ENCODE data around the gene PIP5KL1.
"Not testable (repeated sequence)": the region's sequence is repeated elsewhere in the genome, so short reads cannot be mapped to it uniquely, and the experiment has no call there.

Gene PIP5KL1

DNA sequence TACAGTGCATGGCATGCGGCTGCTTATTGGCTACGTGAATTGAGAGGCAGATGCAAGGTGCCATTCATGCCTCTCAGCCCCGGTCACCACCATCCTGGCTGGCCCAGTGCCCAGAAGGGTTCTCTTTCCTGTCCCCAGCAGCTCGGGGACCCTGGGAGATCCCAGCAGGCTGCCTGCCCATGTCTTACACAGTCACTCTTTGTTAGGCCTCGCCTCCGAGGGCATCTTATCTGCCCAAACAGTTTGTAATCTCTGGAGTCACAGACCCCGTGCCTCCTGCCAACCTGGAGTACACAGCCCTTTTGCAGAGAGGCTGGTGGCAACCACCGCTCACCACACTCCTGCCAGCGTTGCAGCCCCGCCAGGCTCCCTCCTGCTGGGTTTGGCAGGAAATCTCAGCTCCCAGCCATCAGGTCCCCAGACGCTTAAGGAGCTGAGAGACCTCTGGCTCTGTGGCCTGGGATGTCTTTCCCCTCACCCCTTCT is 46.1 kb downstream of the PIP5KL1 start:
- no peak for DNase-seq (ENCODE audit: extremely low read depth, low read depth)
- no peak for TF ChIP-seq CTCF (IDR thresholded peaks at IDR 0.05; ENCODE audit: low read depth, low read length)

DNA sequence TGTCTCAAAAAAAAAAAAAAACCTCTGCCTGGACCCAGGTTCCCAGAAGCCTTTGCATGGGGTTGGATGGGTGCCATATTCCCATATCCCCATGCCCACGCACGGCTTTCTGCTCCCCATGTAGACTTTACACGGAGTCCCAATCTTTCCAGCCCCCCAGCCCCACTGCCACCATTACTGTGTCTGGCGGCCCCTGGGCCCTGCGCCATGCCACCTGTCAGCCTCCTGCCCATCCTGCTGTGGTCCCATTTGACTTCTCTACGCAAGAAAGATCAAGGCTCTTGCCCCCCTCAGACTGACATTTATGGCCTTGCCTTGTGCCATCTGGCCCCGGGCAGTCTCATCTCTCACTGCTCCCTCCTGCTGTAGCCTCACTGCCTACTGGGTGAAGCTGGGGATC is 46.6 kb downstream of the PIP5KL1 start:
- no peak for TF ChIP-seq CTCF (IDR thresholded peaks at IDR 0.05; ENCODE audit: low read depth, low read length)
- DNase-seq (ENCODE audit: extremely low read depth, low read depth), result no peak

- DNase-seq (ENCODE audit: extremely low read depth, low read depth), result not testable (repeated sequence)
Observed at GRCh38 chr9:127881715-127882114, 48.9 kb downstream of the PIP5KL1 start.

GRCh38 chr9:127880143-127880542 is 50.4 kb downstream of the PIP5KL1 start:
- TF ChIP-seq CTCF (IDR thresholded peaks at IDR 0.05; ENCODE audit: low read depth, low read length), result no peak
- DNase-seq (ENCODE audit: extremely low read depth, low read depth), result no peak

DNA sequence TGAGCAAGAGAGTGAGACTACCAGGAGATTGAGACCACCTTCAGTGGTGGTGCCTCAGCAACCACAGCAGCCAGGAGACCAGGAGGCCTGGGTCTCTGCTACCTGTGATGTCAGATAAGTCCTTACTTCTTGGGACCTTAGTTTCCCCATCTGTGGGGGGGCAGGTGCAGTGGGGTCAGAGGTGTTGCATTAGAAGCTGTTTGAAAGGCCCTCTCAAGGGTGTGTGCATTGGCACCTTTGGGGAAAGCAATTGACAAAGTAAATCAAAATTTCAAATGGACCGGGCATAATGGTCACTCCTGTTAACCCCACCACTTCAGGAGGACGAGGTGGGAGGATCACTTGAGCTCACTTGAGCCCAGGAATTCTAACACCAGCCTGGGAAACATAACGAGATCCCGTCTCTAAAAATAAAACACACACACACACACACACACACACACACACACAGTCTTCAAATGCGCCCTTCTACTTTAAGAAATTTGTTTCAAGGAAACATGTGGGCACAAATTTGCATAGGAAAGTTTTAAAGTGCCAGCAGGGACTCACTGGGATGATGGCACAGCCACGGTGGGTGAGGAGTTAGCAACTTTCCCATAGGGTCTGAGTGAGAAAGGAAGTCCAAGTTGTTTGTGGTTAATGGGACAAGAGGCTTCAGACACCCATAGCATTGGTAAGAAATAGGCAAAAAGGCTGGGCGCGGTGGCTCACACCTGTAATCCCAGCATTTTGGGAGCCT is 51.8 kb downstream of the PIP5KL1 start:
- no peak for DNase-seq (ENCODE audit: extremely low read depth, low read depth)
- TF ChIP-seq CTCF (IDR thresholded peaks at IDR 0.05; ENCODE audit: low read depth, low read length), result no peak

- no peak for TF ChIP-seq CTCF (IDR thresholded peaks at IDR 0.05; ENCODE audit: low read depth, low read length)
- no peak for DNase-seq (ENCODE audit: extremely low read depth, low read depth)
Observed at GRCh38 chr9:127878001-127878651, 52.5 kb downstream of the PIP5KL1 start.

DNA sequence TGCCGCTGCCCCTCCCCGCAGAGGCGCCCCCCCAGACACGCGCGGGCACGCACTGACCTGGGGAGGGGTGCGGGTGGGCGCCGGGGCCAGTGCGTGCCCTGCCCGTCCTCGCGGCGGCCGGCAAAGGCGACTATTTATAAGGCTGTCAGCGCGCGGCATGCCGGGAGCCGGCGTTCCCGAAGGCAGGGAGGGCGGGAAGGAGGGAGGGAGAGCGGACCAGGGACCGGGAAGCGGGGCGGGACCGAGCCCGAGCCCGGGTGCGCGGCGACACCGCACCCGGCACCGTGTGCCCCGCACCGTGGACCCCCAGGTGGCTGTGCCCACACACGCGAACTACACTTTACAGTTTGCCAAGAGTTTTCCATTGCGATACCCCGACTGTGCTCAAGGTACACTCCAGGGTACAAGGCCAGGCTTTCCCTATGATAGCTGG is 53.0 kb downstream of the PIP5KL1 start, which contains the start of gene AK1:
Gene AK1, minus strand, starts transcription at position 110 of the 433 bp plus-strand sequence. CDS start 3,058 bp downstream, outside the sequence.
- TF ChIP-seq CTCF (IDR thresholded peaks at IDR 0.05; ENCODE audit: low read depth, low read length), result no peak
- no peak for DNase-seq (ENCODE audit: extremely low read depth, low read depth)

Measured in AG09319 (cell line).